Natural killer cell (primary cell): ENCODE results near the gene DGCR6L. TPM values are rescaled to one million over a fixed set of nuclear protein-coding genes. Genes with fewer than 3 reads are reported as not detected.
"Not testable (repeated sequence)": the region's sequence is repeated elsewhere in the genome, so short reads cannot be mapped to it uniquely, and the experiment has no call there.

ENCODE experiments used
- ATAC-seq, 3 donors: fragments of 150-1000 bp in 2 of 3; fragments of 200-7000 bp in 1 of 3; cut with Tn5 transposase; 1 replicate in 1 of 3; 2 replicates in 2 of 3; pipeline ENCODE4 v1.10.0; 2021; ENCODE audit warnings: mild to moderate bottlenecking in 2 of 3, moderate library complexity in 2 of 3
- DNase-seq, 2 donors: peaks; one replicate each; pipeline versions ENCODE4 v3.0.0 to v3.0.0-alpha.2; 2013 to 2021; ENCODE audit warnings: mixed read lengths in 1 of 2
- H3K27ac ChIP-seq: one replicate; pipeline ENCODE4 v1.5.1; 2013; ENCODE audit warnings: mild to moderate bottlenecking, low read length
- H3K27me3 ChIP-seq: one replicate; pipeline ENCODE4 v1.6.1; 2013; ENCODE audit warnings: low read length; ENCODE audit not compliant: control insufficient read depth, insufficient read depth
- H3K36me3 ChIP-seq: one replicate; pipeline ENCODE4 v1.6.1; 2013; ENCODE audit warnings: low read length; ENCODE audit not compliant: control insufficient read depth, insufficient read depth
- H3K4me1 ChIP-seq: one replicate; pipeline ENCODE4 v1.6.1; 2013; ENCODE audit warnings: low read length; ENCODE audit not compliant: control insufficient read depth, insufficient read depth
- H3K4me3 ChIP-seq: one replicate; pipeline ENCODE4 v1.5.1; 2013; ENCODE audit warnings: low read length
- H3K9me3 ChIP-seq: one replicate; pipeline ENCODE4 v1.6.1; 2013; ENCODE audit warnings: low read length; ENCODE audit not compliant: control insufficient read depth, insufficient read depth
- H3K27ac Mint-ChIP-seq, 2 donors: one replicate each; pipeline ENCODE4 v1.8.0; 2022; ENCODE audit warnings: mild to moderate bottlenecking in 2 of 2, mixed read lengths in 2 of 2, moderate library complexity in 1 of 2
- H3K27me3 Mint-ChIP-seq, 2 donors: one replicate each; pipeline ENCODE4 v1.8.0; 2022; ENCODE audit warnings: low read depth in 2 of 2, mixed read lengths in 2 of 2
- H3K36me3 Mint-ChIP-seq: one replicate; pipeline ENCODE4 v1.8.0; 2022; ENCODE audit warnings: mixed read lengths
- H3K4me1 Mint-ChIP-seq, 2 donors: one replicate each; pipeline ENCODE4 v1.8.0; 2022; ENCODE audit warnings: mixed read lengths in 2 of 2
- H3K4me3 Mint-ChIP-seq: one replicate; pipeline ENCODE4 v1.8.0; 2022; ENCODE audit warnings: mild to moderate bottlenecking, moderate library complexity, mixed read lengths
- H3K9me3 Mint-ChIP-seq, 2 donors: one replicate each; pipeline ENCODE4 v1.8.0; 2022; ENCODE audit warnings: mixed read lengths in 2 of 2
- WGBS: methylation state at CpG from one replicate; pipeline ENCODE4 v1.1.7; 2013; ENCODE audit warnings: missing lambda C conversion rate; ENCODE audit not compliant: insufficient coverage; 5-methylcytosine and 5-hydroxymethylcytosine counted together
- intact Hi-C: fragments of 100-400 bp; cut with micrococcal nuclease; formaldehyde crosslinking; loops from one replicate; pipeline ENCODE4 v1.14.2; 2022
- total RNA-seq, 4 donors: library from RNA; stranded (reverse); fragments of 120-200 nt in 1 of 4; gene quantifications; one replicate each; pipeline versions ENCODE4 v1.2.3 to v1.2.4, GENCODE V29; 2013 to 2022
- TF ChIP-seq, protein P1 (sequence below): fragments of 200-600 bp; IDR thresholded peaks from one replicate; pipeline ENCODE4 v1.8.0; 2022; ENCODE audit warnings: antibody characterized with exemption

The DGCR6L gene
- total RNA-seq, 3 donors from 2014 or later (not counting 1 experiment from before 2014, with no cell fraction given): 20.3 to 34.3 (median 33.0) TPM

DNA sequence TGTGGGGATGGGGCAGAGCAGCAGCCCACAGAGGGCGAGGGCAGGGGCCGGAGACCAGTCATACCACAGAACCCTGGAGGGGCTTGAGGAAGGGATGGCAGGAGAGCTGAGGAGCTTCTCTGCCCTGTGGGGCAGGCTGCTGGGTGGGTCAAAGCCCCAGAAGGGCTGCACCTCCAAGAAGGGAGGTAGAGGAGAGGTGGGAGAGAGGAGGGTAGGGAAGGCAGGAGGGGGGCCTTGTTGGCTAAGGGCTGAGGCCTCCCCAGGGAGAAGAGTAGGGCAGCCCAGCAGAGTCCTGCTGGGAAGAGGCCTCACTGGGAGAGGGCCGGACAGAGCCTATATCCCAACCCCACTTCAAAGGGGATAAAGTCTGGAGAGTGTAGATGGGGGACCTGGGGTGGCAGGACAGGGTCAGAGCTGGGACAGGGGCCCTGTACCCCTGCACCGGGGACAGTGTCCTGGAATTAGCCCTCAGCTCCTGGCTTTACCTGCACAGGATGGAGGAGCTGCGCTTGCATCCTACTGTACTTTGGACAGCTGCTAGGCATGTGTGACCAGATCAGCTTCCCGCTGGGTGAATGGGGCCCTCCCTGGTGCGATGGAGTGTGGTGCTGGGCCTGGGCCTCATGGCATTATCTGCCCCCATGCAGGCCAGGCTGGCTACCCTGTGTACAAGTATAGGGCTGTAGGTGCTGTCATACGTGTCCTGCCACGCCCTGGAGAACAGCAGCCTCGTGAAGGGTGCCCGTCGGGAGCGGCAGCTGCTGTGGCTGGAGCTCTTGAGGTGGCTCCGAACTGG lies 7.3 kb downstream of the DGCR6L start:
- Mint-ChIP-seq H3K27ac (no peak overlapping the region), H3K27me3 (no peaks in the 10 kb centered on the region), H3K4me1 (peaks cover 7 to 8% of the 10 kb centered on the region in 2 donors), H3K36me3 (no peaks in the 10 kb centered on the region), H3K4me3 (no peak overlapping the region), H3K9me3 (no peaks in the 10 kb centered on the region)
- DNase-seq (peak in 1 of 2 donors; percentile 10), ATAC-seq (no peak)
- Histone ChIP-seq H3K4me3 (no peak overlapping the region), H3K36me3 (peaks cover 2% of the 10 kb centered on the region), H3K9me3 (no peaks in the 10 kb centered on the region), H3K4me1 (peaks cover 10% of the 10 kb centered on the region), H3K27me3 (no peaks in the 10 kb centered on the region), H3K27ac (no peak overlapping the region)
- intact Hi-C loops: no loop called here
- TF ChIP-seq, protein P1, sequence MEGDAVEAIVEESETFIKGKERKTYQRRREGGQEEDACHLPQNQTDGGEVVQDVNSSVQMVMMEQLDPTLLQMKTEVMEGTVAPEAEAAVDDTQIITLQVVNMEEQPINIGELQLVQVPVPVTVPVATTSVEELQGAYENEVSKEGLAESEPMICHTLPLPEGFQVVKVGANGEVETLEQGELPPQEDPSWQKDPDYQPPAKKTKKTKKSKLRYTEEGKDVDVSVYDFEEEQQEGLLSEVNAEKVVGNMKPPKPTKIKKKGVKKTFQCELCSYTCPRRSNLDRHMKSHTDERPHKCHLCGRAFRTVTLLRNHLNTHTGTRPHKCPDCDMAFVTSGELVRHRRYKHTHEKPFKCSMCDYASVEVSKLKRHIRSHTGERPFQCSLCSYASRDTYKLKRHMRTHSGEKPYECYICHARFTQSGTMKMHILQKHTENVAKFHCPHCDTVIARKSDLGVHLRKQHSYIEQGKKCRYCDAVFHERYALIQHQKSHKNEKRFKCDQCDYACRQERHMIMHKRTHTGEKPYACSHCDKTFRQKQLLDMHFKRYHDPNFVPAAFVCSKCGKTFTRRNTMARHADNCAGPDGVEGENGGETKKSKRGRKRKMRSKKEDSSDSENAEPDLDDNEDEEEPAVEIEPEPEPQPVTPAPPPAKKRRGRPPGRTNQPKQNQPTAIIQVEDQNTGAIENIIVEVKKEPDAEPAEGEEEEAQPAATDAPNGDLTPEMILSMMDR: no peak
- WGBS: 94% methylated on average over 14 of the region's 14 CpGs

DNA sequence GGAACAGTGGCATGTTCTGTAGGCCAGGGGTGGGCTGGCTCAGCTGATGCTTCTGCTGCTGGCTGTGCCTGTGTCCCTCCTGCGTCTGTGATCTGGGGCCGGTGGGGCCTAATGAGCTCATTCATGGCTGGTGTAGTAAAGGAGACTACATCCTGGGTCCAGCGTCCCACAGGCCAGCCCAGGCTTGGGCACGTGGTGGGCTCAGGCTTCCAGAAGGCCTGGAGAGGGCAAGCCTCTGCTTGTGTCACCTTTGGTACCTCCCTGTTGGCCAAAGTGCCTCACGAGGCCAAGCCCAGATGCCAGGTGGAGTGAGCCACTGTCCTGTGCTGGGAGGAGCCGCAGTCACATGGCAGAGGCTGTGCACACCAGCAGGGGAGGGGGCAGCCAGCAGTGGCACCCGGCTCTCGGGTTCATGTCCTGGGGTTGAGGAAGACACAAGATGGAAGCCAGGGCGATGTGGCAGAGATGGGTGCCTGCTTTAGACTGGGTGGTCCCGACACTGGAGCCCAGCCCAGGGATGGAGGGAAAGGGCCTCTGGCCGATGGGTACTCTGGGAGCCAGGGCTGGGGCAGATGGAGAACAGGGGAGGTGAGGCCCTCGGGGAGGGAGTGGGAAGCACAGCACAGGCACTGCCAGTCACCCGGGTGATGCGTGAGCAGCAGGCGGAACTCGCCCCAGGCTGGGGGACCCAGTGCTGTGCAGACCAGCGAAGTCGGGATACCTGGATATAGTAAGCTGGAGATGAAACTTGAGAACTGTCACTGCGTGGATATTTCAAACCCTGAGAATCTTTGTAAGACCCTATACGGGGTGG lies 8.4 kb downstream of the DGCR6L start:
- intact Hi-C loops, H3K36me3 Mint-ChIP-seq, H3K27me3 Mint-ChIP-seq, ATAC-seq, H3K4me1 ChIP-seq, H3K4me3 Mint-ChIP-seq, H3K27ac ChIP-seq, H3K9me3 ChIP-seq, H3K4me3 ChIP-seq, H3K36me3 ChIP-seq, H3K27me3 ChIP-seq, H3K9me3 Mint-ChIP-seq, H3K4me1 Mint-ChIP-seq, H3K27ac Mint-ChIP-seq: not testable (repeated sequence)
- DNase-seq: peak in 1 of 2 donors; percentile 6
- 95% methylated on average over 17 of the region's 20 CpGs for whole genome bisulfite sequencing

DNA sequence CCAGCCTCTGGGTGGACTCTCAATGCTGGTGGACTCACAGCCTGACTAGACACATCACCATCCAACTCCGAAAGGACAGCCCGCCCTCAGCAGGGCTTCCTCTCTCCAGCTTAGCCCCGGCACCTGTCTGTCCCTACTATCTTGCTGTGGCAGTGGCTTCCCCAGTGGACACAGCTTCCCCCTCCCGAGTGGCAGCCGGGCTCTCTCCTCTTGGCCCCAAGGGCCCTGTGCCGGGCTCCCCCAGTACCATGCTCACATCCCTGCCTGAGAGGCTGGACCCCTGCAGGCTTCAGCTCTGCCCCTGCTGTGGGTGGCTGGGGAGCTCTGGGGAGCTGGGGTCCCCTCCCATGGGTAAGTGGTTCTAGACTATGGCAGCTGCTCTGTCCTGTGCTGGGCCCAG lies 9.1 kb downstream of the DGCR6L start:
- H3K4me3 Mint-ChIP-seq, H3K4me1 Mint-ChIP-seq, H3K27me3 ChIP-seq, ATAC-seq, H3K9me3 ChIP-seq, H3K27me3 Mint-ChIP-seq, H3K4me3 ChIP-seq, H3K27ac Mint-ChIP-seq, H3K27ac ChIP-seq, H3K36me3 Mint-ChIP-seq, H3K9me3 Mint-ChIP-seq, DNase-seq, intact Hi-C loops, H3K4me1 ChIP-seq, H3K36me3 ChIP-seq: not testable (repeated sequence)
- WGBS: 96% methylated on average over 6 of the region's 6 CpGs

DNA sequence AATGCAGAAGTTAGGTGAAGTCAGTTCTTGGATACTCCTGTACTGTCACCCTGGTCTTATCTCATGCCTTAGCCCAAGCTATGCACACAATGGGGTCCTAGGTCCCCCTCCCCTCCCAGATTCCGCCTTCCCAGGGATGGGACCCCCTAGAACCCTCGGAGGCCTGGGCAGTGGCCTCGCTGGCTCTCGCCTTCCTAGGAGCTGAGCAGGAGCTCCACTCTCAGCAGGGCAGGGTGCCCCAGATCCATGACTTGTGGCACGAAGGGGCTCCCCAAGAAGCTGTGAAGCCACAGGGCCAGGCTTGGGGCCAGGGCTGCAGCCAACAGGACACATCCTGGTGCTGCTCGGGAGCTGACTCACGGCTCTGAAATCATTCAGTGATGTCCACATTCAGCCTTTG lies 9.7 kb downstream of the DGCR6L start:
- H3K4me3 Mint-ChIP-seq, H3K9me3 ChIP-seq, ATAC-seq, H3K9me3 Mint-ChIP-seq, H3K27me3 ChIP-seq, H3K4me1 Mint-ChIP-seq, H3K36me3 Mint-ChIP-seq, DNase-seq, H3K27me3 Mint-ChIP-seq, H3K36me3 ChIP-seq, H3K27ac Mint-ChIP-seq, intact Hi-C loops, H3K4me1 ChIP-seq, H3K4me3 ChIP-seq, H3K27ac ChIP-seq: not testable (repeated sequence)
- 87% methylated on average over 4 of the region's 7 CpGs for WGBS

DNA sequence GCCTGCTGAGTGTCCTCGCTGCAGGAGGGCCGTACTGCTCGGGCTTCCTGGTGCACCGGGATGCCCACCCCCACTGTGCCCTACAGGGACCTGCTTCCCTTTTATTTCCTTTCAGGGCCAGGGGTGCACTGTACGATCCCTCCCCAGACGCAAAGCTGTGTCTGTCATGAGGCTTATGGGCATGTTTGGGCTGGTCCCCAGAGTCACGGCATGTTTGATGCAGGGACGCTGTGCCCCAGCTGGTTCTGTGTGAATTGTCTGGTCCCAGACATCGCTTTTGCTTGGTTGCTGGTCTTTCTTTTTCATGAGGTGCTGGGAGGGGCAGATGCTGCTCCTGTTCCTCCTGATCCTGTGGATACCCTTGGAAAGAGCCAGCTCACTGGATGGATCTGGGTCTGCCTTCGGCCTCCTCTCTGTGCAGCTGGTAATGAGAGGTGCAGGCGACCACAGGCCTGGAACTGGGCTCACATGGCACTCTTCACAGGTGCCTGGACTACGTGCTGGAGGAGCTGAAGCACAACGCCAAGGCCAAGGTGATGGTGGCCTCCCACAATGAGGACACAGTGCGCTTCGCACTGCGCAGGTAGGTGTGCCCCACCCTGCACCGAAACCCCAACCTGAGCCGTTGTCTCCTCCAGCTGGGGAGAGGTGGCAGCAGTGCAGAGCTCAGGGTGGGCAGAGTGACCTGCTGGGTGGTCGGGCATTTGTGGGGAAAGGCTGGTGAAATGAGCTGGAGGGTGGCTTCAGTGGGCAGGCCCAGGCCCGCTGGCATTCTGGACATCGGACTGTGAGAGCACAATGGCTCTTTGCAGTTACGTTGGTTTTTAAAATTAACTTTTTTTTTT lies 10.8 kb downstream of the DGCR6L start:
- H3K36me3 ChIP-seq, DNase-seq, H3K4me3 ChIP-seq, H3K4me1 ChIP-seq, H3K27me3 Mint-ChIP-seq, H3K27me3 ChIP-seq, H3K27ac Mint-ChIP-seq, H3K9me3 ChIP-seq, H3K9me3 Mint-ChIP-seq, H3K4me3 Mint-ChIP-seq, H3K36me3 Mint-ChIP-seq, H3K4me1 Mint-ChIP-seq, ATAC-seq, H3K27ac ChIP-seq, intact Hi-C loops: not testable (repeated sequence)
- WGBS: 91% methylated on average over 22 of the region's 22 CpGs

DNA sequence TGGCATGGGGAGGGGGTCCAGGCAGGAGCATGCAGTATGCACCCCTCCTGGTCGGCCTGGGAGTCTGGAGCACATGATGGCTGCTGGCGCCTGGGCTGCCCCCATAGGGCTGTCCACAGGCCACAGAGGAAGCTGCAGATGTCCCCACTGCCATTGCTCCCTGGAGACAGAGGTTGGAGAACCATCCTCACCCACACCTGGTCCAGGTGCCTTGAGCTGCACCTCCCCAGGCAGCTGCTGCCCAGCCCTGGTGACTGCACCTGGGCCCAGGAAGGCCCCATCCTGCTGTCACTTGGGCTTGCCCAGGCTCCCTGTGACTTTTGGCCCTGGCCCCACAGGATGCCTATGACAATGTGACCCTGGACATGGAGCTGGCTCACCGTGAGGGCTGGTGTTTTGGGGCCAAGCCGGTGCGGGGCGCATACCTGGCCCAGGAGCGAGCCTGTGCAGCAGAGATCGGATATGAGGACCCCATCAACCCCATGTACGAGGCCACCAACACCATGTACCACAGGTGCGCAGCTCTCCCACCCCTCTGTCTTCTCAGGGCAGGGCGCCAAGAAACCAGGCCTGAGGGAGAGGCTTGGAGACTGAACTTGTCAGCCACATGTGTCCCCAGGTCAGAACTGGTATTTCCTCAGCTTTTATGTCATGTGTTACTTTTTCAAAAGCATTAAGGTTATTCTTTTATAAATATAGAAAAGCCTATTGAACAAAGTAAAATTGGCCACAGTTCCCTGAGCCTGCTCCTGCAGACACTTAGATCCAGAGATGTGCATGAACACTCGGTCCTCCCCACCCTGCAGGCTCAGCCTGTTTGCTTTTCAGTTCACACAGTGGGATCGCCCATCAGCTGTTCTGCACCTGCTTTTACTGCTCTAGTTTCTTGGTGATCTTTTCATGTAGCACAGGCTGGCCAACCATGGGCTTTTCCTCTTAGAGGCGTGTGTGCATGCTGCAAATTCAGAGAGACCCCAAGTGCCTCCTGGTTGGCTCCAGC lies 12.1 kb downstream of the DGCR6L start:
- ATAC-seq, H3K36me3 Mint-ChIP-seq, DNase-seq, H3K27me3 ChIP-seq, H3K9me3 ChIP-seq, H3K36me3 ChIP-seq, H3K27me3 Mint-ChIP-seq, H3K27ac ChIP-seq, H3K4me1 ChIP-seq, H3K4me3 Mint-ChIP-seq, H3K4me1 Mint-ChIP-seq, H3K27ac Mint-ChIP-seq, intact Hi-C loops, H3K4me3 ChIP-seq, H3K9me3 Mint-ChIP-seq: not testable (repeated sequence)
- WGBS: 91% methylated on average over 10 of the region's 14 CpGs
